GM19035 (cell line): ENCODE data around the gene SRGAP3.

ENCODE experiments used
- ATAC-seq: cut with Tn5 transposase; IDR thresholded peaks from one replicate; pipeline ENCODE4 v1.9.1; 2021; ENCODE audit not compliant: unreplicated experiment

SRGAP3 gene

GRCh38 chr3:9026320-9027045 lies 223.0 kb downstream of the SRGAP3 start:
- ATAC-seq, result no peak

DNA sequence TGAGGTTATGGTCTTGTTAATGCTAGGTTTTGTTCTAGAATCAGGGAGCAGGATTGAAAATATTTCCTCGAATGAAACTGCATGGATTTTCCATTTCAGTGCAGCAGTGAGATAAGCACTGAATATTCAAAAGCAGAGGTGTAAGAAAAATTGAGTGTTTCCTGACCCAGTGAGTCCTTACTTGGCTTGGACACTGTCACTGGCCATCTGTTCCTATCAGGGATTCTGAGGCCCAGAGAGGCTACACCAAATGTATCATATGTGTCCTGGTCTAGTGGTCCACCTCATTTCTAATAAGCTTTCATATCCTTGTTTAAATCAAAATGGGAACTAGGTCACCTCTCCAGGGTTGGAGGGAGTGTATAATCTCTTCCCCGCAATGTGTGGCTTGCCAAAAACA lies 225.1 kb downstream of the SRGAP3 start:
- ATAC-seq, result no peak

DNA sequence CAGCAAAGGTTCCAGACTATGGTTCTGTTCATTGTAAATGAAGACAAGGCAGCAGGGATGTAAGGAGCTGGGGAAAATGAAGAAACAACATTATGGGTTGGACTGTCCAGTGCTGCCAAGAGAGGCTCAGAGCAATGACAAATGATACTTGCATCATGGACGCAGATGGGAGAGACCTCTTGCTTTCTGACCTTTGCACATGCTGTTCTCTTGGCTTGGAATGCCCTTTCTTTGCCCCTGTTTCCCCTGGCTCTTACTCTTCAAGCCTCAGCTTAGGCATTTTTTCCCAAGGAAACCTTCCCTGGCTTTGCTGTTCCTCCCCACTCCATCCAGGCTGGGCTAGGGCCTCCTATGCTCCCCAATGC lies 226.2 kb downstream of the SRGAP3 start:
- no peak for ATAC-seq

DNA sequence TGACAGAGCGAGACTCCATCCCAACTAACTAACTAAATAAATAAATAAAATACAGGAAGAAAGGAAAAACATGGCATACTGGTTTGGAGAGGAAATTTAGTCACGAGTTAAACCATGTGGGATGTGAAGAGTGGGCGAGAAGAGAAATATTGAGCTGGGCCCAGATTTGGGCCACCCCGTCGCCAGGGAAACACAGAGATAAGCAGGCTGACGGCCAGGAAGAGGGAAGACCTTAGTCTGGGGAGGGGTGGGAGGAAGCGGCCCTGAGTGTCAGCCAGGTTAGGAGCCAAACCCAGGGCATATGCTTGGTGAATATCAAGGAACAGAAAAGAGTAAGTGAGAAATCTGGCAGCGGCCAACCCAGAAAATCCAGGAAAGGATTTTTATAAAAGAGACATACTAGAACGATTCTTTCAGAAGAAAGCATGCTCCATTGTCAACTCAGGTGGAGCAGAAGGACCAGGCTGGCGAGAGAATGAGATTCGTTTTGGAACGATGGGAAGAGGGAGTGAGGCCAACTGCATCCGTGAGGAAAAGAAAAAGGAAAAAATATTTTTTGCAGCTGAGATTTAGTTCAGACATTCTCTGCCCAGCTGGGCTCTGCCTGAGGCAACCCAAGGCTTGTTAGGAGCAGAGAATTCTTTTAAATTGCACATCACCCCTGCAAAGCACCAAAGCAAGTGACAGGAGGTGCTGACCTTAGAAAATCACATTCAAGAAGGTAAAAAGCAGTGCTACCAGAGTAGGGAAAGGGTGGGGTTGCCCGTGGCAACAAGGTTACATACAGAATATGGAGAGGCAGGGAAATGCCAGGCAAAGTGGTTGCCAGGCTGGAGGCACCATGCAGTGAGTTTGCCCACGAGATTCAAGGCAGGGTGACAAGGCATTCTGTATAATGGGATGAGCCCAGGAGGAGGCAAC lies 226.9 kb downstream of the SRGAP3 start:
- ATAC-seq, result no peak

DNA sequence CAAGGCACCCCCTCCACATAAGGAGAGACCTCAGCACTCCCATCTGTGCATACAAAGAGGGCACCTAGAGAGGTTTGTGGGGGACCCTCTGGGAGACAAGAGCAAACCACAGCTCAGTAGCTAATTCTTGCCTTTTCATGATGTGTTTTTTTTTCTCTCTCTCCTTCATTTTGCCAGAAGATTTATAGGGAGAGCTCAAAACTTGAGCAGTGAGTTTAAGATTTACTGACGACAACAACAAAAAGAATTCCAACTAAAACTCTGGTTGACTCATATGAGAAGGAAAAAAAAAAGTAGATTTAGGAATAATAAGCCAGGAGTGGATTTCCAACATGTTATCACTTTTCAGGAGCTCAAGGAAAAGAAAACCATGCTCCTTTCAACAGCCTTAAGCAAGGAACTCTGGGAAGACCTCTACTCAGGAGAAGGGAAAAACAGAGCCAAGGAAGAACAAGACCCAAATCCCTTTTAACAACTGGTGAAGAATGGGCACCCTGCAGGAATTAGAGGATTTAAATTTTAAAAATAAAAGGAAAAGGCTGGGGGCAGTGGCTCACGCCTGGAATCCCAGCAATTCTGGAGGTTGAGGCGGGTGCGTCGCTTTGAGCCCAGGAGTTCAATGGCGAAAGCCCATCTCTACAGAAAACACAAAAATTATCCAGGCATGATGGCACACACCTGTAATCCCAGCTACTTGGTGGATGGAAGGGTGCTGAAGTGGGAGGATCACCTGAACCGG lies 228.0 kb downstream of the SRGAP3 start:
- no peak for ATAC-seq

DNA sequence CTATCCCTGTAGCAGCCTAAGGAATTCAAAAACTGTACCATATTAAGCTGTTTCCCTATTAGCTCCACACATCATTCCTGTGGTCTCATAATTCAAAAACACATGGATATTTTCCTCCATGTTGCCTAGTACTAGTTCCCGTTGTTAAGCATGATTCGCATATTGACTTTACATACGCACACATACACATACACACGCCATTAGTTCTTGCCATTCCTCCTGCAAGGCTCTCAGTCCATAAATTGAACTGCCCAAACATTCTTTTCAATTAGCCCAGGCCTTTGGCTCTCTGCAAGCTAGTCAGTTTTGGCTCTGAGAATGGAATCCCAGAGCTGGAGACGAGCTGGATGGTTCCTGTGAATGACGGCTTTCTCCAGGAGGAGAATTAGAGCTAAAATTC lies 229.0 kb downstream of the SRGAP3 start:
- no peak for ATAC-seq

DNA sequence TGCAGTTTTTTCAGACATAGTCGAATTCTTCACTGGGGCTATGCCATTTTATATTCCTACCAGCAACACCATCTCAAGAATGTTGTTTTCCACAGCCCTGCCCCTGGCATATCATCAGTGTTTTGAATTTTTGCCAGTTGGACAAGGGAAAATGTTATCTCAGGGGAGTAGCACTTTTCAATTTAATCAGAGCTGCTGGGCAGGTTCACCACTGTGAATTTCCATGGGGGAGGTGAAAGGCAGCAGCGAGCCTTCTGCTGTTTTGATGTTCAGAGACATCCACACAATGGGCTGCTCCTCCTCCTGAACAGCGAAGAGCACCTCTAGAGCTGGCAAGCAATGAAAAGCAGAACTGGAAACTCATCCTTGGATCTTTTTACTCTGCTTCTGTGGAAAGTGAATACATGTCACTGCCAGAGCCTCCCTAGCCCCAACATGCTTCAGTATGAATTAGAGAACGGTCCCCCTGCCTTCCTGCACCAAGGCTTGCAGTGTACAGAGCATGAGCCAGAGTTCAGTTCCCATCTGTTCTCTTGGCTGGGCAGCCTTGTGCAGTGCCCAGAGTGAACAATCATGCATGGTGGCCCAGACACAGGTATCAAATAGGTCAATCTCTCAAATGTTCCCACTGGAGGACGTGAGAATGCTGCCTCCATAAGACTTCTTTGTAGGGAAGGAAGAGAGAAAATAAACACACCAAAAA lies 230.0 kb downstream of the SRGAP3 start:
- no peak for ATAC-seq

DNA sequence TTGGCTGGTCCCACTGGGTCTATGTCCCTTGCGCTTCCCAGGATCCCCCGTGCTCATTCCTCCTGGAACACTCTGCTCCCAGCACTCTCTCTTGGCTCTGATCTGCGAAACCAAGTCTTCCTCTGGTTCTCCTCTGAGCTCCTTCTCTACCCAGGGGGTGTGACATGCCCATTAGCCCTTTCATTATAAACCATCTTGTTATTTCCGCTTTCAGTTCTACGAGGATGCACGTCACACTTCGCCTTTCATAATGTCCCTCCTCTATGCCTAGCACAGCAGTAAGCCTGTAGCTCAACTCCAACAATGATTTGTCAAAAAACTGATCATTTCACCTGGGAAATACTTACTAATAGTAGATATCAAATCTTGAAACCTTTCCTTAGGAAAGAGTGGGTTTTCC lies 234.2 kb downstream of the SRGAP3 start:
- no peak for ATAC-seq

GRCh38 chr3:9013782-9014563 lies 235.5 kb downstream of the SRGAP3 start:
- ATAC-seq, result no peak

DNA sequence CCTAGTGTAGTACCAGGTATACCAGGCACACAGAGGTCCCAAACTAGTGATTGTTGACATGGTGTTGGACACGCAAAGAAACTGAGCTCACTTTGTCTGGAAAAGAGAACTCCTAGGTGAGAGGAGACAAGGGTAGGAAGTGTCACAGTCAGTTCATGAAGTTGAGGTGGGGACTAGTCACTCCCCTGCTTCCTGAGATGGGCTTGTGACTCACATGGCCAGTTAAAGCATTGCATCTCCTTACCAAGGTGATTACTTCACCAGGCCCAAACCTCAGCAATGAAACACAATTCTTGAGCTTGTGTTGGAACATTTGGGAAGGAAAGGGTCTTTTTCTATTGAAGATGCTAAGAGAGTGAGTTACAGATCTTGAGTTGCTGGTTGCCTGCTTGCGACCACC lies 236.9 kb downstream of the SRGAP3 start:
- no peak for ATAC-seq

DNA sequence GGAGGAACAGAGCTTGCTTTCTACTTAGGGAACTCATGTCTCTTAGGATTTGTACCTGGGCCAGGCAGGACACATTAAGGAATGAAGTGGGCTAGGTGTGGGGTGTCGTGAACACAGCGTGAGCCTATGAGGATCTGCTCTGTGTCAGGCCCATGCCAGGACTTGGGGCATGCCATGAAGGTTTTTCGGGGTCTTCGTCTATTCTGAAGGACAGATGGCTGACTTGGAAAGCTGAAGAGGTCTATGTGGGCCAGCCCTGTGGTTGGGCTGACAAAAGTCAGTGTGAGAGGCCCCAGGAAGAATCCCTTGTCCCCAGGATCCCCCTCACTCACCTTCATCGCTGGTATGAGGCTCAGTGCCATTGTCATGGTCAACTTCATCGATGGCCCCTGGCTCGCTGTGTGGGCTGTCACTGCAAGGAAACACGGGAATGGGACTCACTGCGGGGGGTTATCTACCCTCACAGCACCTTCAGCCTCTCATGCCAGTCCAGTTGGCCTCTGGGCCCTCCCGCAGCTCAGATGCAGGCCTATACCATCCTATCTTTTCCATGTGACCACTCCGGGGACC lies 239.4 kb downstream of the SRGAP3 start:
- ATAC-seq, result no peak

DNA sequence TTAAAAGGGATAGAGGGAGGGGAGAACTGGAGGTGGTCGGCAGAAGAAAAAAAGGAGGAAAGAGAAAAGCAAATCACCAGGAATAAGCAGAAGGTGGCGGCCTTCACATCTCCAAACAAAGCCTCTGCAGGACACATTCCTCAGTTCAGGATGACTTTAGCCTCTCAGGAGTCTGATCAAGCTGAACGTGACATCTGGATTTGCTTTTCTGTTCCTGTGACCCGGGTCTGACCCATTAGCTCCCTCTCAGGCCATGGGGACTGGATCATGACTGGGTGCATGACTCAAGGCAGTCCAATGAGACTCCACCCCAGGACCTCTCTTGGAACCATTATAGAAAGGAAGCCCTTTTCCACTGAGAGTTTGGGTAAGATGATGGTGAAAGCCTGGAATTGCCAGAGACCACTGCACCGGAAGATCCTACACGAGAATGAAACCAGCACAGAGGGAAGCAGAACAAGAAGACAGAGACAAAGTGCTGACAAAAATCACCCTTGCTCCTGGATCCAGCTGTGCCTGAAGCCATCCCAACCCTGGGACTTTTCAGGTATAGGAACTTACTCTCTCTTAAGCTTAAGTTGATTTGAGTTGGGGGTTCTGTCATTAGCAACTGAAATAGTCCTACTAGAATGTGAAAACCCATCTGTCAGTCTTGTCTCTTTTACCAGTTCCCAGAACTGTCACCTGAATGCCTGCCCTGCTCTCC lies 240.7 kb downstream of the SRGAP3 start:
- no peak for ATAC-seq

- no peak for ATAC-seq
Measured at GRCh38 chr3:9007928-9008327, 241.5 kb downstream of the SRGAP3 start.

DNA sequence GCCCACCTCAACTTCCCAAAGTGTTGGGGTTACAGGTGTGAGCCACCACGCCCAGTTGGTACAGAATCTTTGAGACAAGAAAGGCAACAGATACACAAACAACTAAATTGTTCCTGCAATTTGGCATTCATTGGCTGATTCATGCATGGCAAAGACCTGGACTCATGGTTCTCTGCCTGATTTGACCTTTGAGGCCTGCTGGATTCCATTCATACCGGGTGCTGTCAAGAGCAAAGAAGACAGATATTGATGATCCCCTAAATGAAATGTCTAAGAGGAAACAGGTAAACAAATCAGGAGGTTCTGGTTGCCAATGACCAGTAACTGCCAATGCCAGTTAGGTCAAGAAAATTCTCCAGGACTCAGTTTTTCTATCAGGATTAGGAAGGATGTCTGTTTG lies 242.2 kb downstream of the SRGAP3 start:
- ATAC-seq, result no peak

DNA sequence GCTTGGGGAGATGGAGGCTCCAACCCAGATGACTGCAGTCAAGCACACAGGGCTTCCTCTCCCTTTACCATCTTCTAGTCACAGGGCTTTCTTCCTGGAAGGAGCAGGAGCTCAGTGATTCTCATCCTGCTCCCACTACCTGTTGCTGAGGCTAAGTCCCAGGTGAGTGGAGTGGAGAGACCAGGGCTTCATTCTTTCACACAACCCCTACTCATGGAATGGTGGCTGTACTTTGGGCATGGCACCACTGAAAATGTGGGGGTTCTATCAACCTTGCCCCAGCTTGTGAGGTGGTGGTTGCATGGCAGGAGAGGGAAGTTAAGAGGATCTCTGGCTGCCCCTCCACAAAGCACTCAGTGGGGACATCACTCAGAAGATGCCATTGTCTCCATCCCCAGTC lies 249.4 kb downstream of the SRGAP3 start:
- no peak for ATAC-seq

- no peak for ATAC-seq
Measured at GRCh38 chr3:8997151-8997550, 252.3 kb downstream of the SRGAP3 start.

DNA sequence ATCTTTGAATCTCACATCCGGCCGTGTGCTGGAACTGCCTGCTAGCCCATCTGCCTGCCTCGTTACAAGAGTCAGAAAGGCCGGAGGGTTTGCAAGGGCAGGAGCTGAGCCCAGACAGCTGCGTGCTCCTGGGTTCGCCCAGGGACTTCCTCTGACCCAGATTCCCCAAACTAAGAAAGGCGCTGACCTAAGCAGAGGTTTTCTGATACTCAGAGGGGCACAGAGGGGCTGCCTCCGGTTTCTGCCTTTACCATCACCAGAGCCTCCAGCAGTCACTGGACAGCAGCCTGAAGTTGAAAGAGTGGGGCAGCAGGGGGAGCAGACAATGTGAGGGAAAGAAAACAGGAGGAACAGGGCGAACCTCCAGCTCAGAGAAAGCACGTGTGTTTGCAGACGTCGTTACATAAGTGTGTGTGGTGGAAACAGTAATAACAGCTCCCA lies 252.7 kb downstream of the SRGAP3 start:
- no peak for ATAC-seq

- ATAC-seq, result no peak
Measured at GRCh38 chr3:8996216-8996615, 253.2 kb downstream of the SRGAP3 start.

DNA sequence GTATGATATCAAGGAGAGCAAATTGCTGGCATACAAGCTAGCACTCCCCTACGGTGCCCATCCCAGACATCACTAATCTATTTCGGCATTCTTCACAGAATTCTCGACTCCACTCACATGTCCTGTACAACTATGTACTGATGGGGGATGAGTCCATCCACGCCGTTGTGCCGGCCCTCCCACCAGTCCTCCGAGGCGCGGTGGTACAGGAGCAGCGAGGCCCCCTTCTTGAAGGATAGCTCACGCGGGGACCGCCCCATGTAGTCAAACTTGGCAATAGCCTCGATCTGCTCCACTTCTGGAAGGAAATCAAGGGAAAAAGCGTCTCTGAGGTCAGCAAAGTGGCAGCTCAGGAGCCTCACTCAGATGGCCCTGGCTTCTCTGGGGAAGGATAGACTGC lies 255.2 kb downstream of the SRGAP3 start:
- ATAC-seq, result no peak
